ENCODE data around the gene VPS18.
A peak's percentile ranks its signal among the peaks of the same experiment; 100 is the strongest.

VPS18 gene

DNA sequence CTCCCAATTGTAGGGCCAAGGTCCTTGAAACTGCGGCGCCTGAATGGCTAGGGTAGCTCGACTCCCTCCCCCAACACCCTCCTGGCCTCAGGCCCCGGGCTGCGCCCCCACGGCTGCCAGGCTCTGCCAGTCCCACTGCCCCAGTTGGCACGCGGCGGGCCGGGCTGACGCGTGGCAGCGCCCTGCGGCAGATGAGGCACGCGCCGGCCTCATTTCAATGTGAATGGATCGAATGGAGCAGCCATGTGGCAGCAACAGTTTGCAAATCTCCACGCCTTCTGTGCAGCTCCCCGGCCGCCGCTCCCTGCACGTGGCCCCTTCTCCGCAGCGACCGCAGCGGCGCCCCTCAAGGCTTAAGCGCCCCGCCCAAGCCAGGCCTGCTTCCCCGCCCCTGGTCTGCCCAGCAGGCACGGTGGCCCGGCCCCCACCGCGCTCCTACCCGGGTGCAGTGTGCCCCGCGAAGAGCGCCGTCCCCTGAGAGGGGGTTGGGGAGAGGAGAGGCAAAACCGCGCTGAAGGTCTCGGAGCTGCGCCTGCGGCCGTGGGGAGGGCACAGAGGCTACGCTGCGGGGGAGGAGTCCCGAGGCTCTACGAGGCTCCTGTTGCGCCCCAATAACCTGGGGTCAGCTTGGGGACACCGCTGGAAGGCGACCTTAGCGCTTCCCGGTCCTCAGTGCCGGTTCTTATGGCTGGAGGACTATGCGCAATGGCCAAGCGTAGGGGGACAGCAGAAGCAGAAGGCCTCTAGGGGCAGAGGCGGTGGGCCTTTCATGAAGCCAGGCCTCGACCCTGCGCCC is 31.8 kb downstream of the VPS18 start:
- DNase-seq: peak; percentile 10

DNA sequence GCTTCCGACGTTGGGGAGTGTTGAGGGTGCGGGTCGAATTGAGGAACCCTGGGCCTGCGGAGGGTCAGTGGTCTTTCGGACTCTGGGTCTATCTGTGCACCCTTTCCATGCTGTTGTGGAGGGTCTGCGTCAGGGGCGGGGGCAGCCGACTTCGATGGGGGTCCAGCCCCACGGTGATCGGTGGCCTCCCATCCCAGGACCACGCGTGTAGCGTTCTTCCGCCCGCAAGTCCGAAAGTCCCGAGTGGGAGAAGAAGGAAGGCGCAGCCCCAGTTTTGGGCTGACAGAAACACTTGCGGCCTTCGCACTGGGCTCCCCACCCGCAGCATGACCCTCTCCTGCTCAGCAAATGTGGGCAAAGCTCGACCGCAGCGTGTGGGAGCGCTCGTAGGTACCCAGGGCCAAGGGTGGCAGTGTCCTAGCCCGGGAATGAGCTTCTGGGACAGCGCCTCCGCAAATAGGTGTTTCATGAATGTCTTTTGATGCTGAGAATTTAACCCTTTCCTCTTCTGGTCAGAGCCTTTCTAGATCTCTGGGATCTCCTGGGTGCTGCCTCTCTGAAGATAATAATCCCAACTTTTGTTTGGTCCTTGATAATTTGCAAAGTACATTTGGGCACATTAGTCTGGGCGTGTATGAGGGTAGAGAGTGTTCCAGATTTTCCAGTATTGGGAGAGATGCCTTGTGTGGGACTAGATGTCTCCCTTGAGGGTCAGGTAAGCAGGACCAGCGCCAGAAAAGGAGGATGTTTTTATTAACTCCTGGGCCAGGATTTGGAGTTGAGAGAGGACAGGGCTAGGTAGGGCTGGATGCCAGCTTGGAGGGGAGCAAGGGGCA is 32.6 kb downstream of the VPS18 start:
- no peak for DNase-seq

DNA sequence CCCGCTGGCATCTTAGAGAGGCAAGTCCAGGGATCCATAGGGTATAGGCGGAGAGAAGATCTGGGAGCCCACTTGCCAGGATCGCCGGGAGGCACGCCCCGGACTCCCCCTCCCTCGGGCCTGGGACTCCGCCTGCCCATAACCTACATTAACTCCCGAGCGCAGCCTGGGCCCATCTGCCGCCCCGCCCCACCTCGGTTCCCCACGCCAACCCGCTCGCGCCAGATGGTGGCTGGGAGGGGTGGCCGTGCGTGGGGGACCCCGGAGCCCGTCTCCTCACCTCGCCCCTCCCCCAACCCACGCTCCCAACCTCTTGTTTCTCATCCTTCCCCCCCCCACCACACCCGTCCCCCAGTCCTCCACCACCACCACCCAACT is 33.2 kb downstream of the VPS18 start:
- no peak for DNase-seq

- DNase-seq: no peak
These were observed 33.9 kb downstream of the VPS18 start for GRCh38 chr15:40927873-40928806.

- DNase-seq: peak; percentile 69
These were observed 34.8 kb downstream of the VPS18 start, which contains the start of gene DLL4 for GRCh38 chr15:40928821-40929659. TSS of gene DLL4 (plus strand) at chr15:40929340. CDS start at chr15:40929669, 329 bp downstream.

DNA sequence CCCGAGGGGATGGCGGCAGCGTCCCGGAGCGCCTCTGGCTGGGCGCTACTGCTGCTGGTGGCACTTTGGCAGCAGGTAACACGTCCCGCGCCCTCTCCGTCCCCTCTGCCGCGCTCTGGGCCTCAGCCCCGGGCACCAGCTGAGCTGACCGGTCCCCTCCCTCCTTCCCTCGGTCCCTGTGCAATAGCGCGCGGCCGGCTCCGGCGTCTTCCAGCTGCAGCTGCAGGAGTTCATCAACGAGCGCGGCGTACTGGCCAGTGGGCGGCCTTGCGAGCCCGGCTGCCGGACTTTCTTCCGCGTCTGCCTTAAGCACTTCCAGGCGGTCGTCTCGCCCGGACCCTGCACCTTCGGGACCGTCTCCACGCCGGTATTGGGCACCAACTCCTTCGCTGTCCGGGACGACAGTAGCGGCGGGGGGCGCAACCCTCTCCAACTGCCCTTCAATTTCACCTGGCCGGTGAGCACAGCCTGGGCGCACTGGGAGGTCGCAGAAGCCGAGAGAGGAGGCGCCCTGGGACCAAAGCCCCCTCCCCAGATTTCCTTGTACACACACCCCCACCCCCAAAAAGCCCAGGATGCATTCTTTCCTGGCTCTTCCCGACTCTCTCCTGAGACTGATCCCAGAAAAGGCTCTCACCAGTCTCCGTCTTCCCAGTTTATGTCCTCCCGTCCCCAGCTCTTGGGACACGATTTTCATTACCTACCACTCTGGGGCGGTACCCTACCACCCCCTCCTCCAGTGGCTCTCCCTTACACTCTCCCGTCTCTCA is 35.6 kb downstream of the VPS18 start:
- DNase-seq: peak; percentile 67

- peak; percentile 37 for DNase-seq
These were observed 36.4 kb downstream of the VPS18 start for GRCh38 chr15:40930430-40931299.

DNA sequence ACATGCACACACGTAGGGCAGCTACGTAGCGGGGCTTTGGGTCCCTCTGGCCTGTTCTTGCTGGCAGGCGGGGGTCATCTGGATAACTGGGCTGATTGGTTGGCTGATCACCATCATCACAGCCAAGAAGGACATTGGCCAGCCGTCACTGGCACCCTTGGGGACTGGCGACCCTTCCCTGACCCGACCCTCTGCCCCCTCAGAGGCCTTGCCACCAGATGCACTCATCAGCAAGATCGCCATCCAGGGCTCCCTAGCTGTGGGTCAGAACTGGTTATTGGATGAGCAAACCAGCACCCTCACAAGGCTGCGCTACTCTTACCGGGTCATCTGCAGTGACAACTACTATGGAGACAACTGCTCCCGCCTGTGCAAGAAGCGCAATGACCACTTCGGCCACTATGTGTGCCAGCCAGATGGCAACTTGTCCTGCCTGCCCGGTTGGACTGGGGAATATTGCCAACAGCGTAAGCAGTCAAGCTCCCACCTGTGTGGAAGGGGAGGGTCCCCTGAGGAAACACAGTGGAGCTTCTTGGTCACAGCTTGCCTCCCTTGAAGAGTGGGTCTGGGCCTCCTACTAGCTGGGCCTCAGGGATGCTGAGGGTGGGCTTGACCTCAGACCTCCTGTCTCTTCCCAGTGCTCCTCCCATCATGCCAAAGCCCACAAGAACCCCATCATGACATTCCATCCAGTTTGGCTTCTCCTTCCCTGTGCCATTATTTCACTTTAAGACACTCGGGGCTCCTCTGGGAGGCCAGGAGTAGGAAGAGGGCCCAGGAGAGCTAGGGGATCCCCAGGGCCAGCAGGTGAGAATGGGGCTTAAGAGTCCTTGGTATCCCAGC is 37.3 kb downstream of the VPS18 start:
- no peak for DNase-seq

DNA sequence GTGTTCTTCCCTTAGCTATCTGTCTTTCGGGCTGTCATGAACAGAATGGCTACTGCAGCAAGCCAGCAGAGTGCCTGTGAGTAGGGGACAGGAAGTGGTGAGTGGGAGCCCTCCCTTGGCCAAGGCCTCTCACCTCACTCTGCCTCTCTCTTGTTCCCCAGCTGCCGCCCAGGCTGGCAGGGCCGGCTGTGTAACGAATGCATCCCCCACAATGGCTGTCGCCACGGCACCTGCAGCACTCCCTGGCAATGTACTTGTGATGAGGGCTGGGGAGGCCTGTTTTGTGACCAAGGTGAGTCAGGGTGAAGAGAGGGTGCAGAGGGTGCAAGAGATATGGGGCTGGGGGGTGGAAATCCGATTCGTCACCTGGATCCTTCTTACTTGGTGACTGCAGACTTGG is 37.9 kb downstream of the VPS18 start:
- DNase-seq: no peak

GRCh38 chr15:40932649-40933516 is 38.6 kb downstream of the VPS18 start:
- no peak for DNase-seq

DNA sequence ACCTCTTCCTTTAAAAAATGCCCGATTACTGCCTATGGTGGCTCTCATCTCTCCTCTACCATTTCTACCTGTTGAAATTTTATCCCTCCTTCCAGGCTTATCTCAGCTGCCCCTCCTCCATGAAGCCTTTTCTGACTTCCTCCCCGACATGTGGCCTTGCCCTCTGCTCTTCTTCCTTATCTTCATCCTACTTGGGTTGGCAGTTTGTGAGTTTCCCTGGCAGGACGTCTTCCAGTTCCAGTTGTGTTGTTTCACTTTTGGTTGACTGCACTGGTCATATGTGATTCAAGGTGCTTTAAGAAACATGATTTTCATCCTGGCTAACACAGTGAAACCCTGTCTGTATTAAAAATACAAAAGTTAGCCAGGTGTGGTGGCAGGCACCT is 39.3 kb downstream of the VPS18 start:
- no peak for DNase-seq

GRCh38 chr15:40934457-40934856 is 40.2 kb downstream of the VPS18 start:
- no peak for DNase-seq

DNA sequence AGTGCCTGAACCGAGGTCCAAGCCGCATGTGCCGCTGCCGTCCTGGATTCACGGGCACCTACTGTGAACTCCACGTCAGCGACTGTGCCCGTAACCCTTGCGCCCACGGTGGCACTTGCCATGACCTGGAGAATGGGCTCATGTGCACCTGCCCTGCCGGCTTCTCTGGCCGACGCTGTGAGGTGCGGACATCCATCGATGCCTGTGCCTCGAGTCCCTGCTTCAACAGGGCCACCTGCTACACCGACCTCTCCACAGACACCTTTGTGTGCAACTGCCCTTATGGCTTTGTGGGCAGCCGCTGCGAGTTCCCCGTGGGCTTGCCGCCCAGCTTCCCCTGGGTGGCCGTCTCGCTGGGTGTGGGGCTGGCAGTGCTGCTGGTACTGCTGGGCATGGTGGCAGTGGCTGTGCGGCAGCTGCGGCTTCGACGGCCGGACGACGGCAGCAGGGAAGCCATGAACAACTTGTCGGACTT is 42.0 kb downstream of the VPS18 start:
- no peak for DNase-seq

GRCh38 chr15:40936709-40937666 is 42.7 kb downstream of the VPS18 start:
- peak; percentile 54 for DNase-seq

DNA sequence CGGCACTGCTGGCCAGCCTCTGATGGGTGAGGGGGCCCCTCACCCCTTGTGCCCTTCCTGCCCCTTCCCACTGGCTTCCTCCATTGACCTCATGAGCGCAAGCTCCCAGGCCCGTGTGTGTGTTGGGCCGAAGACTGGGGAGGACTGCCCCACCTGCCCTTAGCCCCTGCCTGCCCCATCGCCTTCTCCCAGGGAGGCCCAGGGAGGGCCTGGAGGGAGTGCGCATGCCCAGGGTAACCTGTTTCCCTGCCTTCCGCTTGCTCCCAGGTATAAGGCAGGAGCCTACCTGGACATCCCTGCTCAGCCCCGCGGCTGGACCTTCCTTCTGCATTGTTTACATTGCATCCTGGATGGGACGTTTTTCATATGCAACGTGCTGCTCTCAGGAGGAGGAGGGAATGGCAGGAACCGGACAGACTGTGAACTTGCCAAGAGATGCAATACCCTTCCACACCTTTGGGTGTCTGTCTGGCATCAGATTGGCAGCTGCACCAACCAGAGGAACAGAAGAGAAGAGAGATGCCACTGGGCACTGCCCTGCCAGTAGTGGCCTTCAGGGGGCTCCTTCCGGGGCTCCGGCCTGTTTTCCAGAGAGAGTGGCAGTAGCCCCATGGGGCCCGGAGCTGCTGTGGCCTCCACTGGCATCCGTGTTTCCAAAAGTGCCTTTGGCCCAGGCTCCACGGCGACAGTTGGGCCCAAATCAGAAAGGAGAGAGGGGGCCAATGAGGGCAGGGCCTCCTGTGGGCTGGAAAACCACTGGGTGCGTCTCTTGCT is 43.7 kb downstream of the VPS18 start:
- peak; percentile 47 for DNase-seq

DNA sequence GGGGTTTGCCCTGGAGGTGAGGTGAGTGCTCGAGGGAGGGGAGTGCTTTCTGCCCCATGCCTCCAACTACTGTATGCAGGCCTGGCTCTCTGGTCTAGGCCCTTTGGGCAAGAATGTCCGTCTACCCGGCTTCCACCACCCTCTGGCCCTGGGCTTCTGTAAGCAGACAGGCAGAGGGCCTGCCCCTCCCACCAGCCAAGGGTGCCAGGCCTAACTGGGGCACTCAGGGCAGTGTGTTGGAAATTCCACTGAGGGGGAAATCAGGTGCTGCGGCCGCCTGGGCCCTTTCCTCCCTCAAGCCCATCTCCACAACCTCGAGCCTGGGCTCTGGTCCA is 44.3 kb downstream of the VPS18 start:
- DNase-seq: no peak

Data from HCEC 1CT (cell line).